GM12865 (cell line): ENCODE data around the gene TENM3.

Experiments
- DNase-seq: peaks from one replicate; pipeline ENCODE4 v3.0.0; 2010; ENCODE audit warnings: low read depth
- H3K4me3 ChIP-seq: 2 replicates; pipeline ENCODE4 v1.5.1; 2011; ENCODE audit warnings: mild to moderate bottlenecking, low read depth, low read length, control low read depth
- TF ChIP-seq, protein P1 (sequence below): IDR thresholded peaks from 2 replicates; pipeline ENCODE4 v1.5.1; 2011; ENCODE audit warnings: low read length, control low read depth, low read depth, inconsistent platforms; ENCODE audit not compliant: insufficient read depth; ENCODE audit errors: missing control alignments

The TENM3 gene

DNA sequence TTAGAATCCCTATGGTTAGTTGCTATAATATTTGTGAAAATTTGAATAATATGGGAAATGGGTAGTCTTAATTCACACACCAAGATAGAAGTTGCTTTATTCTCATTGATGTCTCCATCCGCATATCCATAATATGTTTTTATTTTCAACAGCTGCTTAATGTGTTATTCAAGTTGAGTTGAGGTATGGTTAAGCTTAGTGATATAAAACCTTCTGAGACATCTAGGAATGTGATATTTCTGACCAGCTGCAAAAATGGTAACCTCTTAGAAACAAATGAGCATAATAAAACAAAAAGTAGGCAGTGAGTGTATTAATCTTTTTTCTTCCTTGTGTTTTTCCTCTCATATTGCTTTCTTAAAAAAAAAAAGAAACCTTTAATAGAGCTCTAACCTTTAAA lies 172.9 kb downstream of the TENM3 start:
- no peak for DNase-seq
- no peak overlapping the region for H3K4me3 ChIP-seq
- TF ChIP-seq, protein P1, sequence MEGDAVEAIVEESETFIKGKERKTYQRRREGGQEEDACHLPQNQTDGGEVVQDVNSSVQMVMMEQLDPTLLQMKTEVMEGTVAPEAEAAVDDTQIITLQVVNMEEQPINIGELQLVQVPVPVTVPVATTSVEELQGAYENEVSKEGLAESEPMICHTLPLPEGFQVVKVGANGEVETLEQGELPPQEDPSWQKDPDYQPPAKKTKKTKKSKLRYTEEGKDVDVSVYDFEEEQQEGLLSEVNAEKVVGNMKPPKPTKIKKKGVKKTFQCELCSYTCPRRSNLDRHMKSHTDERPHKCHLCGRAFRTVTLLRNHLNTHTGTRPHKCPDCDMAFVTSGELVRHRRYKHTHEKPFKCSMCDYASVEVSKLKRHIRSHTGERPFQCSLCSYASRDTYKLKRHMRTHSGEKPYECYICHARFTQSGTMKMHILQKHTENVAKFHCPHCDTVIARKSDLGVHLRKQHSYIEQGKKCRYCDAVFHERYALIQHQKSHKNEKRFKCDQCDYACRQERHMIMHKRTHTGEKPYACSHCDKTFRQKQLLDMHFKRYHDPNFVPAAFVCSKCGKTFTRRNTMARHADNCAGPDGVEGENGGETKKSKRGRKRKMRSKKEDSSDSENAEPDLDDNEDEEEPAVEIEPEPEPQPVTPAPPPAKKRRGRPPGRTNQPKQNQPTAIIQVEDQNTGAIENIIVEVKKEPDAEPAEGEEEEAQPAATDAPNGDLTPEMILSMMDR, result no peak

DNA sequence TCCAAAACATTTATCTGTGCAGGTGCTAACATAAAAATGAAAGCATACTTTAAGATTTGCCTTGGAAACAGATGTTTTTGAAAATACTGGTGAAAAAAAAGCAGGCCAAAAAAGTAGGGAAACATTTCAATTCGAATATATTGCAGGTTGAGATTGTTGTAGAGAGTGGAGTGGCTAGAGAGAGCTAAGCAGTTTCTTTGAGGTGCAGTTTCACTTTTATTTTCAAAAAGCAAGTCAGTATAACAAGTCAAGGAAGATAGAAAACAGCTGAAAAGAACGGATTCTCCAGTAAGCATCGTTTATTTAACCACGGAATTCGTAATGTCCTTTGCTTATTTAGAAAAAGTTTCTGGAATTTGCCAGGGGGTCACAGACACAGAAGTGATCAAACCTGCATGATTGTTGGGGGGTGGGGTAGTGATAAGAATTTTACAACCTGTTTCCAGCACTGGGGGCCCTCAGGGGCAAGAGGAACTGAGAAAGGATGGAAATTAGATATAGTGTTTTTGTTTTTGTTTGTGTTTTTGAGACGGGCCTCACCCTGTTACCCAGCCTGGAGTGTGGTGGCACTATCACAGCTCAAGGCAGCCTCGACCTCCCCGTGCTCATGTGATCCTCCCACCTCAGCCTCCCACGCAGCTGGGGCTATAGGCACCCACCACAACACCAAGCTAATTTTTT lies 175.0 kb downstream of the TENM3 start:
- TF ChIP-seq, protein P1, result no peak
- H3K4me3 ChIP-seq, result peak overlapping the region; percentile 42
- peak; percentile 30 for DNase-seq

DNA sequence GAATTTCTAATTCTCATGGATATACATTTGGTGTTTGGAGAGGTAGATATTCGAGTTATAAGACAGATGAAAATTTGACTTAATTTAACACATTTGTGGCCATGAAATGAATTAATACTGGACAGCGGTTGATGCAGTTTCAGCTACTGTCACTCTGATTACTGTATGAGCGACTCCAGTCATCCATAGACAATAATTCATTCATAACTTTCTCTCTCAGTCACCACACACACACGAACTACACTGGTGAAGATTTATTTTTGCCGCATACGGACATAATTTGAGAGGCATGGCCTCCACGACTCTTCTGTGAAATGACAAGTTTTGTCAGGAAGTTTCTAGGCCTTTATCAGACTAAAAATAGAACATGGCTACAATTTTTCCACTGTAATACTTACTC lies 177.0 kb downstream of the TENM3 start:
- no peak for DNase-seq
- TF ChIP-seq, protein P1, result no peak
- H3K4me3 ChIP-seq, result no peak overlapping the region

DNA sequence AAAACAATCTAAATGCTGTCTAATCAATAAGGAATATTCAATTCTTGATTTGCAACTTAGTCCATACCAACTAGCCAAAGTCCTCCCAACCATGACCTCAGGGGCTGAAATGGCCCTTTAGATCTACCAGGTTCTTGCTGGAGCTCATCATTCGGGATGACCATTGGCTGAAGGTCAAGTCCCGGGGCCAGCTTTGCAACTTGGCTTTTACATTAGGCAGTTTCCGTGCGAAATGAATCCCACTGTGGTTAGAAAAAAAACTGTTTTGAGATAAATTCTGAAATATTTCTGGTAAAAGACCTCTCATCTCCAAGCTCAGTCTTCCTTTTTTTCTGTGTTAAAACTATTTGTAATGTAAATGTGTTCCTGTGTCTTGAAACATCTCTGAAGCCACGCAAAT lies 178.6 kb downstream of the TENM3 start:
- DNase-seq, result no peak
- TF ChIP-seq, protein P1, result no peak
- no peak overlapping the region for H3K4me3 ChIP-seq

GRCh38 chr4:182425302-182425701 lies 182.1 kb downstream of the TENM3 start:
- H3K4me3 ChIP-seq, result no peak overlapping the region
- no peak for DNase-seq
- TF ChIP-seq, protein P1, result no peak

GRCh38 chr4:182426901-182427300 lies 183.7 kb downstream of the TENM3 start:
- TF ChIP-seq, protein P1, result no peak
- no peak overlapping the region for H3K4me3 ChIP-seq
- DNase-seq, result no peak

DNA sequence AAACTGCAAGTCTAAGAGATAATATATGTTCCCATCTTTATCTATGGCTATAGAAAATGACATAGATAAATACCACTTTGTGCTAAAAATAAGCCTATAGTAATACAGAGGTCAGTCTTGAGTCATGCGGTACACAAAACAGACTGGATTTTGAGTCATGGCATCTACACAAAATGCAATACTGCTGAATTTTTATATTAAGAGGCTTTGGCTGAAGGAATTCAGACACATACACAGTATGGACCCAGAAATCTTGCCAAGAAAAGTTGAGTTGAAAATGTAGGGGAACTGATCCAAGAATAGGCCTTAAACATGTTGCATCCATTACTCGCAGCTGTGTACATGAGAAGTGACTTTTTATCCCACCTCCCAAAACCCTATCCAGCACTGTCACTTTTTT lies 184.4 kb downstream of the TENM3 start:
- no peak overlapping the region for H3K4me3 ChIP-seq
- TF ChIP-seq, protein P1, result no peak
- no peak for DNase-seq
